NCI-H446 treated with DMSO at 0.1 percent for 48 hours (cell line): Measurements from ENCODE around the gene FRMD4A.
"Not testable (repeated sequence)": the region's sequence is repeated elsewhere in the genome, so short reads cannot be mapped to it uniquely, and the experiment has no call there.

Source experiments
- DNase-seq: peaks from one replicate; lab custom pipeline; 2025; lab: John Stamatoyannopoulos, UW

FRMD4A gene

GRCh38 chr10:13946209-13946460 is 384.6 kb downstream of the FRMD4A start:
- no peak for DNase-seq

- DNase-seq, result no peak
Observed at GRCh38 chr10:13945390-13946208, 385.1 kb downstream of the FRMD4A start.

GRCh38 chr10:13944823-13945222 is 385.9 kb downstream of the FRMD4A start:
- no peak for DNase-seq

GRCh38 chr10:13943735-13944398 is 386.9 kb downstream of the FRMD4A start:
- DNase-seq, result no peak

GRCh38 chr10:13942035-13942434 is 388.7 kb downstream of the FRMD4A start:
- no peak for DNase-seq

- DNase-seq, result no peak
Observed at GRCh38 chr10:13939391-13939790, 391.3 kb downstream of the FRMD4A start.

- no peak for DNase-seq
Observed at GRCh38 chr10:13938950-13939349, 391.8 kb downstream of the FRMD4A start.

- no peak for DNase-seq
Observed at GRCh38 chr10:13936826-13937225, 393.9 kb downstream of the FRMD4A start.

- no peak for DNase-seq
Observed at GRCh38 chr10:13930120-13930519, 400.6 kb downstream of the FRMD4A start.

- no peak for DNase-seq
Observed at GRCh38 chr10:13928451-13928850, 402.3 kb downstream of the FRMD4A start.

GRCh38 chr10:13925971-13926780 is 404.5 kb downstream of the FRMD4A start:
- no peak for DNase-seq

GRCh38 chr10:13924040-13924725 is 406.5 kb downstream of the FRMD4A start:
- no peak for DNase-seq

GRCh38 chr10:13922586-13922985 is 408.1 kb downstream of the FRMD4A start:
- DNase-seq, result no peak

GRCh38 chr10:13921941-13922340 is 408.8 kb downstream of the FRMD4A start:
- no peak for DNase-seq

GRCh38 chr10:13921131-13921530 is 409.6 kb downstream of the FRMD4A start:
- DNase-seq, result not testable (repeated sequence)

GRCh38 chr10:13920465-13920864 is 410.3 kb downstream of the FRMD4A start:
- no peak for DNase-seq

- no peak for DNase-seq
Observed at GRCh38 chr10:13920031-13920430, 410.7 kb downstream of the FRMD4A start.

GRCh38 chr10:13917791-13918190 is 412.9 kb downstream of the FRMD4A start:
- DNase-seq, result no peak

- DNase-seq, result no peak
Observed at GRCh38 chr10:13916384-13916947, 414.3 kb downstream of the FRMD4A start.

- DNase-seq, result no peak
Observed at GRCh38 chr10:13915710-13916109, 415.0 kb downstream of the FRMD4A start.

GRCh38 chr10:13913897-13914296 is 416.8 kb downstream of the FRMD4A start:
- no peak for DNase-seq
